Lung (tissue), 12 donors: ENCODE results near the gene STK31. TPM values are rescaled to one million over a fixed set of nuclear protein-coding genes. Genes with fewer than 3 reads are reported as not detected.
A peak's percentile ranks its signal among the peaks of the same experiment; 100 is the strongest.

ENCODE experiments used
- ATAC-seq: fragments of 200-7000 bp; cut with Tn5 transposase; one replicate; pipeline ENCODE4 v1.9.1; 2020; ENCODE audit warnings: moderate number of reproducible peaks; ENCODE audit not compliant: insufficient read depth, low FRiP score
- DNase-seq, 3 donors: peaks; one replicate each; pipeline ENCODE4 v3.0.0-alpha.2; 2013 to 2017
- H3K27ac ChIP-seq, 2 donors: one replicate each; pipeline ENCODE4 v1.5.1; 2013; ENCODE audit warnings: mild to moderate bottlenecking in 2 of 2, moderate library complexity in 2 of 2, control low read depth in 1 of 2, inconsistent platforms in 1 of 2, low read depth in 1 of 2, low read length in 1 of 2
- H3K27me3 ChIP-seq, 3 donors: one replicate each; pipeline ENCODE4 v1.5.1; 2013; ENCODE audit warnings: low read length in 2 of 3; ENCODE audit not compliant: control insufficient read depth in 3 of 3, insufficient read depth in 3 of 3
- H3K36me3 ChIP-seq, 4 donors: one replicate each; pipeline ENCODE4 v1.5.1; 2013; ENCODE audit warnings: low read length in 4 of 4, mild to moderate bottlenecking in 1 of 4, moderate library complexity in 1 of 4; ENCODE audit not compliant: control insufficient read depth in 4 of 4, insufficient read depth in 4 of 4
- H3K4me1 ChIP-seq, 5 donors: one replicate each; pipeline ENCODE4 v1.5.1; 2013; ENCODE audit warnings: low read length in 5 of 5, mild to moderate bottlenecking in 2 of 5, moderate library complexity in 1 of 5; ENCODE audit not compliant: control insufficient read depth in 5 of 5, insufficient read depth in 5 of 5
- H3K4me3 ChIP-seq: one replicate; pipeline ENCODE4 v1.5.1; 2013; ENCODE audit warnings: mild to moderate bottlenecking, control low read depth, moderate library complexity
- H3K9ac ChIP-seq, 2 donors: one replicate each; pipeline ENCODE4 v1.5.1; 2013; ENCODE audit warnings: low read length in 2 of 2, control low read depth in 1 of 2; ENCODE audit not compliant: insufficient read depth in 1 of 2
- H3K9me3 ChIP-seq, 4 donors: one replicate each; pipeline ENCODE4 v1.5.1; 2013; ENCODE audit warnings: low read length in 3 of 4, mild to moderate bottlenecking in 1 of 4, moderate library complexity in 1 of 4; ENCODE audit not compliant: control insufficient read depth in 4 of 4, insufficient read depth in 3 of 4
- CTCF ChIP-seq: IDR thresholded peaks from 2 replicates; pipeline ENCODE4 v1.5.1; 2012; ENCODE audit warnings: mild to moderate bottlenecking; ENCODE audit errors: control extremely low read depth, extremely low read depth
- WGBS, 2 donors: extraction: QIAGEN DNeasy Blood & Tissue Kit; methylation state at CpG; one replicate each; pipeline ENCODE4 v1.1.7; 2013; 5-methylcytosine and 5-hydroxymethylcytosine counted together
- polyA plus RNA-seq, 2 donors: library from polyadenylated mRNA; stranded (reverse); fragments of 200-250 nt; gene quantifications; one replicate each; pipeline ENCODE4 v1.2.1, GENCODE V29; 2013
- total RNA-seq, 2 donors: library from RNA; depleted of rRNA in 1 of 2; stranded (reverse); fragments of >200 nt in 1 of 2; gene quantifications; one replicate each; pipeline ENCODE4 v1.2.1, GENCODE V29; 2014 to 2021
- donor health status: control.
- donor health status: control.
- donor health status: Bipolar disorder and iron deficiency.
- donor health status: healthy.
- donor health status: DM: yes; HTN: yes; CAD: no.

The STK31 gene
- total and polyA plus RNA-seq, 4 donors = 0.53 to 1.3 (median 0.80) TPM

GRCh38 chr7:23698822-23699221, 11.2 kb upstream of the STK31 start:
- H3K27ac ChIP-seq = no peak overlapping the region
- no peaks in the 10 kb centered on the region for H3K9me3 ChIP-seq
- no peaks in the 10 kb centered on the region for H3K4me1 ChIP-seq
- WGBS, 2 donors = 48 to 55% methylated on average over 2 of the region's 2 CpGs
- peaks cover 0 to 16% (median 3%) of the 10 kb centered on the region in 4 donors for H3K36me3 ChIP-seq
- no peaks in the 10 kb centered on the region for H3K27me3 ChIP-seq
- H3K4me3 ChIP-seq = no peak overlapping the region
- no peak for ATAC-seq
- TF ChIP-seq CTCF = no peak
- DNase-seq = peak in 1 of 3 donors; percentile 19
- H3K9ac ChIP-seq = no peak overlapping the region

GRCh38 chr7:23700046-23700445, 10.0 kb upstream of the STK31 start:
- DNase-seq = peak in 1 of 3 donors; percentile 23
- Histone ChIP-seq H3K4me3 (no peak overlapping the region), H3K9me3 (peaks cover 0 to 1% (median under 1%) of the 10 kb centered on the region in 4 donors), H3K4me1 (no peaks in the 10 kb centered on the region), H3K9ac (no peak overlapping the region), H3K27me3 (no peaks in the 10 kb centered on the region), H3K27ac (no peak overlapping the region), H3K36me3 (peaks cover 0 to 14% (median 4%) of the 10 kb centered on the region in 4 donors)
- 78 to 83% methylated on average over 4 of the region's 4 CpGs for WGBS, 2 donors
- no peak for ATAC-seq
- TF ChIP-seq CTCF = no peak

GRCh38 chr7:23709081-23709750, 803 bp upstream of the STK31 start:
- ATAC-seq (no peak), DNase-seq (no peak)
- no peak overlapping the region for H3K27ac ChIP-seq
- H3K36me3 ChIP-seq = peaks cover 3 to 7% (median 5%) of the 10 kb centered on the region in 4 donors
- WGBS, 2 donors = 85 to 88% methylated on average over 7 of the region's 7 CpGs
- no peaks in the 10 kb centered on the region for H3K4me1 ChIP-seq
- peaks cover 0 to 6% (median 2%) of the 10 kb centered on the region in 4 donors for H3K9me3 ChIP-seq
- H3K9ac ChIP-seq = no peak overlapping the region
- no peak overlapping the region for H3K4me3 ChIP-seq
- no peaks in the 10 kb centered on the region for H3K27me3 ChIP-seq
- TF ChIP-seq CTCF = no peak
